IMR-90 (cell line): ENCODE results near the gene CALML4. TPM values are rescaled to one million over a fixed set of nuclear protein-coding genes. Genes with fewer than 3 reads are reported as not detected.
"Not testable (repeated sequence)": the region's sequence is repeated elsewhere in the genome, so short reads cannot be mapped to it uniquely, and the experiment has no call there.

ENCODE experiments used
- ATAC-seq: fragments of 200-7000 bp; cut with Tn5 transposase; 2 replicates; pipeline ENCODE4 v1.9.1; 2020; ENCODE audit warnings: low read depth, mild to moderate bottlenecking, moderate library complexity
- BruUV-seq: library from RNA; stranded (reverse); fragments of 400-500 nt; replicated peaks from 2 replicates; lab custom pipeline; 2021; lab: Mats Ljungman, UMichigan
- CTCF ChIA-PET: fragments of 300-600 bp; formaldehyde crosslinking; extraction: SDS; loops from one replicate; lab custom pipeline; 2021; ENCODE audit warnings: antibody characterized with exemption; lab: Yijun Ruan, JAX
- POLR2A ChIA-PET: fragments of 300-600 bp; sonication (Branson Sonifier 250); formaldehyde crosslinking; loops from one replicate; lab custom pipeline; 2022; ENCODE audit warnings: antibody characterized with exemption; ENCODE audit not compliant: unreplicated experiment; lab: Charles Lee
- DNase-seq: peaks from one replicate; pipeline ENCODE4 v3.0.0; 2013
- H2AFZ ChIP-seq: replicated peaks from 2 replicates; pipeline ENCODE3; 2013; ENCODE audit warnings: low read length, mild to moderate bottlenecking; ENCODE audit not compliant: poor library complexity
- H2AK5ac ChIP-seq: 2 replicates; pipeline ENCODE4 v1.6.1; 2013; ENCODE audit warnings: low read depth, low read length, inconsistent platforms
- H2AK9ac ChIP-seq: replicated peaks from 2 replicates; pipeline ENCODE3; 2013; ENCODE audit warnings: mild to moderate bottlenecking, low read depth, low read length, moderate library complexity; ENCODE audit not compliant: poor library complexity
- H2BK120ac ChIP-seq: 2 replicates; pipeline ENCODE4 v1.6.1; 2013; ENCODE audit warnings: low read depth, low read length, inconsistent platforms
- H2BK15ac ChIP-seq: 3 replicates; pipeline ENCODE4 v1.6.1; 2013; ENCODE audit warnings: low read depth, low read length, inconsistent platforms
- H2BK20ac ChIP-seq: 2 replicates; pipeline ENCODE4 v1.6.1; 2013; ENCODE audit warnings: low read depth, mild to moderate bottlenecking, inconsistent platforms, low read length, moderate library complexity
- H2BK5ac ChIP-seq: 2 replicates; pipeline ENCODE4 v1.6.1; 2013; ENCODE audit warnings: mild to moderate bottlenecking, low read depth, low read length, inconsistent platforms; ENCODE audit not compliant: poor library complexity, severe bottlenecking
- H3K14ac ChIP-seq: replicated peaks from 2 replicates; pipeline ENCODE4 v1.6.1; 2013; ENCODE audit warnings: low read depth, low read length, inconsistent platforms
- H3K18ac ChIP-seq: 2 replicates; pipeline ENCODE4 v1.6.1; 2013; ENCODE audit warnings: low read depth, low read length, control low read depth
- H3K23ac ChIP-seq: 2 replicates; pipeline ENCODE4 v1.6.1; 2013; ENCODE audit warnings: low read depth, low read length, inconsistent platforms
- H3K27ac ChIP-seq: 2 replicates; pipeline ENCODE4 v1.5.1; 2013; ENCODE audit warnings: mild to moderate bottlenecking, control low read depth, low read length; ENCODE audit not compliant: insufficient read depth
- H3K27me3 ChIP-seq: 2 replicates; pipeline ENCODE4 v1.6.1; 2013; ENCODE audit warnings: low read length; ENCODE audit not compliant: control insufficient read depth, insufficient read depth
- H3K36me3 ChIP-seq: 2 replicates; pipeline ENCODE4 v1.6.1; 2013; ENCODE audit warnings: low read length, mixed read lengths; ENCODE audit not compliant: control insufficient read depth, insufficient read depth
- H3K4ac ChIP-seq: 2 replicates; pipeline ENCODE4 v1.6.1; 2013; ENCODE audit warnings: low read depth, low read length, inconsistent platforms
- H3K4me1 ChIP-seq: 2 replicates; pipeline ENCODE4 v1.6.1; 2013; ENCODE audit warnings: low read length, mixed read lengths; ENCODE audit not compliant: control insufficient read depth, insufficient read depth
- H3K4me2 ChIP-seq: 2 replicates; pipeline ENCODE4 v1.6.1; 2013; ENCODE audit warnings: low read depth, mild to moderate bottlenecking, control low read depth, low read length, moderate library complexity
- H3K4me3 ChIP-seq: 2 replicates; pipeline ENCODE4 v1.5.1; 2013; ENCODE audit warnings: low read depth, mild to moderate bottlenecking, control low read depth, low read length, moderate library complexity; ENCODE audit not compliant: insufficient read depth
- H3K56ac ChIP-seq: 2 replicates; pipeline ENCODE4 v1.6.1; 2013; ENCODE audit warnings: low read length, inconsistent platforms; ENCODE audit not compliant: insufficient read depth; ENCODE audit errors: extremely low read depth
- H3K79me1 ChIP-seq, 2 experiments: 2 replicates each; pipeline ENCODE4 v1.6.1; 2013; ENCODE audit warnings: low read length in 2 of 2, inconsistent platforms in 1 of 2, low read depth in 1 of 2
- H3K9ac ChIP-seq: 2 replicates; pipeline ENCODE4 v1.6.1; 2013; ENCODE audit warnings: low read depth, low read length, control low read depth
- H3K9me1 ChIP-seq: 2 replicates; pipeline ENCODE4 v1.6.1; 2013; ENCODE audit warnings: low read length, inconsistent platforms; ENCODE audit not compliant: insufficient read depth
- H3K9me3 ChIP-seq: 2 replicates; pipeline ENCODE4 v1.6.1; 2013; ENCODE audit warnings: low read length; ENCODE audit not compliant: control insufficient read depth, insufficient read depth
- H4K20me1 ChIP-seq: 2 replicates; pipeline ENCODE4 v1.6.1; 2013; ENCODE audit warnings: low read length, inconsistent platforms; ENCODE audit not compliant: insufficient read depth
- H4K5ac ChIP-seq: 2 replicates; pipeline ENCODE4 v1.6.1; 2013; ENCODE audit warnings: mild to moderate bottlenecking, low read depth, low read length, control low read depth
- H4K8ac ChIP-seq, 2 experiments: 2 replicates each; pipeline ENCODE4 v1.6.1; 2013; ENCODE audit warnings: low read depth in 2 of 2, low read length in 2 of 2, control low read depth in 1 of 2, inconsistent platforms in 1 of 2
- H4K91ac ChIP-seq: 2 replicates; pipeline ENCODE4 v1.6.1; 2013; ENCODE audit warnings: low read depth, low read length, inconsistent platforms; ENCODE audit not compliant: insufficient read depth
- CEBPB ChIP-seq: IDR thresholded peaks from 2 replicates; pipeline ENCODE4 v1.6.1; 2012; ENCODE audit warnings: low read depth, low read length, improper control_type of control experiment
- CHD1 ChIP-seq: IDR thresholded peaks from 2 replicates; pipeline ENCODE4 v1.6.1; 2012; ENCODE audit warnings: low read depth, low read length, improper control_type of control experiment
- ELK1 ChIP-seq: fragments of 150-350 bp; IDR thresholded peaks from 2 replicates; pipeline ENCODE4 v1.6.1; 2016; ENCODE audit warnings: low read depth, mild to moderate bottlenecking, low read length, moderate library complexity, borderline replicate concordance
- FOS ChIP-seq: fragments of 150-350 bp; IDR thresholded peaks from 2 replicates; pipeline ENCODE4 v1.6.1; 2016; ENCODE audit warnings: low read depth, low read length
- MAZ ChIP-seq: IDR thresholded peaks from 2 replicates; pipeline ENCODE4 v1.6.1; 2012; ENCODE audit warnings: low read depth, mild to moderate bottlenecking, low read length, improper control_type of control experiment, moderate library complexity, borderline replicate concordance
- MXI1 ChIP-seq: IDR thresholded peaks from 2 replicates; pipeline ENCODE4 v1.6.1; 2012; ENCODE audit warnings: low read depth, mild to moderate bottlenecking, low read length, moderate library complexity, borderline replicate concordance
- NFE2L2 ChIP-seq: fragments of 150-350 bp; IDR thresholded peaks from 2 replicates; pipeline ENCODE4 v1.6.1; 2016; ENCODE audit warnings: low read depth, mild to moderate bottlenecking, low read length
- POLR2A ChIP-seq: IDR thresholded peaks from 2 replicates; pipeline ENCODE4 v1.6.1; 2012; ENCODE audit warnings: mild to moderate bottlenecking, low read depth, low read length
- RAD21 ChIP-seq: IDR thresholded peaks from 2 replicates; pipeline ENCODE4 v1.6.1; 2012; ENCODE audit warnings: low read length, improper control_type of control experiment
- RCOR1 ChIP-seq: IDR thresholded peaks from 2 replicates; pipeline ENCODE4 v1.6.1; 2012; ENCODE audit warnings: mild to moderate bottlenecking, low read length, improper control_type of control experiment; ENCODE audit not compliant: insufficient replicate concordance
- WGBS, 2 experiments: methylation state at CpG; one replicate each; pipeline versions ENCODE4 v1.1.5 to v1.1.7; 2013; ENCODE audit warnings: missing lambda C conversion rate in 2 of 2; ENCODE audit not compliant: insufficient read length in 1 of 2; ENCODE audit errors: extremely low coverage in 2 of 2; 5-methylcytosine and 5-hydroxymethylcytosine counted together
- dilution Hi-C: fragments of 300-500 bp; cut with HindIII; formaldehyde crosslinking; loops from one replicate; pipeline ENCODE4 v1.14.3; 2018; ENCODE audit warnings: low sequenced_read_pairs; ENCODE audit not compliant: unreplicated experiment
- in situ Hi-C: fragments of 300-500 bp; cut with MboI; formaldehyde crosslinking; loops from 3 replicates; pipeline ENCODE4 v1.14.3; 2019; ENCODE audit warnings: low sequenced_read_pairs, inconsistent platforms, mixed read lengths
- intact Hi-C: fragments of 100-400 bp; cut with micrococcal nuclease; formaldehyde crosslinking; loops from 2 replicates; pipeline ENCODE4 v1.10.0; 2022
- polyA plus RNA-seq, 3 experiments: library from polyadenylated mRNA; depleted of rRNA; stranded (reverse); fragments of >200 nt; gene quantifications; 2 replicates each; pipeline ENCODE4 v1.2.3, GENCODE V29; 2012; ENCODE audit warnings: low replicate concordance in 1 of 3
- total RNA-seq: library from RNA; depleted of rRNA; stranded (reverse); fragments of >200 nt; gene quantifications from 2 replicates; pipeline ENCODE4 v1.2.3, GENCODE V29; 2012

Gene CALML4
- total and polyA plus RNA-seq, 2 of the 4 experiments (the other 2 are of a cell fraction), result 0.36 to 1.3 TPM

- no peak overlapping the region for H3K4me2 ChIP-seq
- no peak overlapping the region for H2BK120ac ChIP-seq
- ATAC-seq (no peak), DNase-seq (no peak)
- H3K56ac ChIP-seq, result no peak overlapping the region
- H2BK20ac ChIP-seq, result no peak overlapping the region
- 93% methylated on average over 2 of the region's 4 CpGs; no CpG with 5 or more reads in 1 of the 2 experiments for WGBS, 2 experiments
- H4K91ac ChIP-seq, result no peak overlapping the region
- H3K18ac ChIP-seq, result no peak overlapping the region
- no peak overlapping the region for H4K5ac ChIP-seq
- H3K23ac ChIP-seq, result no peak overlapping the region
- no peak overlapping the region for H2AK9ac ChIP-seq
- intact Hi-C loops (no loop called here), in situ Hi-C loops (no loop called here), dilution Hi-C loops (no loop called here)
- no peaks in the 10 kb centered on the region for H3K36me3 ChIP-seq
- no peak for TF ChIP-seq CHD1
- no peak for TF ChIP-seq POLR2A
- TF ChIP-seq RCOR1, result no peak
- TF ChIP-seq MXI1, result no peak
- TF ChIP-seq ELK1, result no peak
- no peak for TF ChIP-seq NFE2L2
- no peak for TF ChIP-seq FOS
- no peak for TF ChIP-seq RAD21
- no peak for TF ChIP-seq MAZ
- TF ChIP-seq CEBPB, result no peak
- H3K4me1 ChIP-seq, result no peaks in the 10 kb centered on the region
- no peaks in the 10 kb centered on the region for H3K9me3 ChIP-seq
- ChIA-PET CTCF (interaction anchor here (2.0 kb wide), 1 partner anchor 18 kb away, joined by 6 read pairs; no protein-coding TSS in a partner anchor), POLR2A (no interaction called here)
- H3K9me1 ChIP-seq, result peaks cover 4% of the 10 kb centered on the region
- H3K9ac ChIP-seq, result no peak overlapping the region
- no peak overlapping the region for H2AK5ac ChIP-seq
- no peak overlapping the region for H3K27ac ChIP-seq
- H4K20me1 ChIP-seq, result no peaks in the 10 kb centered on the region
- no peak overlapping the region for H3K14ac ChIP-seq
- H3K27me3 ChIP-seq, result no peaks in the 10 kb centered on the region
- no peak overlapping the region for H2AFZ ChIP-seq
- no peak overlapping the region for H3K4me3 ChIP-seq
- no peak overlapping the region for H4K8ac ChIP-seq
- H3K79me1 ChIP-seq, result no peaks in the 10 kb centered on the region
- H2BK15ac ChIP-seq, result no peak overlapping the region
- no peak overlapping the region for H3K4ac ChIP-seq
- H2BK5ac ChIP-seq, result no peak overlapping the region
- BruUV-seq, result no TSS peak
Observed at GRCh38 chr15:68235022-68235421, 29.9 kb upstream of the CALML4 start.

- CTCF ChIA-PET, result interaction anchor here (2.0 kb wide), 1 partner anchor 18 kb away, joined by 6 read pairs; no protein-coding TSS in a partner anchor
- H4K20me1 ChIP-seq, H3K18ac ChIP-seq, H3K9me1 ChIP-seq, H3K4me1 ChIP-seq, H3K4ac ChIP-seq, BruUV-seq, H2BK20ac ChIP-seq, intact Hi-C loops, H3K27ac ChIP-seq, H3K9me3 ChIP-seq, H2BK15ac ChIP-seq, H3K23ac ChIP-seq, ATAC-seq, dilution Hi-C loops, H3K36me3 ChIP-seq, DNase-seq, H3K9ac ChIP-seq, POLR2A ChIA-PET, H3K56ac ChIP-seq, H4K5ac ChIP-seq, H2AK5ac ChIP-seq, H3K4me3 ChIP-seq, H2BK5ac ChIP-seq, H3K27me3 ChIP-seq, H3K79me1 ChIP-seq, in situ Hi-C loops: not testable (repeated sequence)
- Histone ChIP-seq H2BK120ac (peak overlapping the region; percentile 16), H4K8ac (peak overlapping the region in 1 of 2 experiments; percentile 82; a peak in 2 of 4 replicates), H2AK9ac (peak overlapping the region; percentile 71), H2AFZ (peak overlapping the region; percentile 68), H3K14ac (peak overlapping the region; percentile 63; the same call in 1 of the 2 replicates), H3K4me2 (peak overlapping the region; percentile 23), H4K91ac (peak overlapping the region; percentile 18; the same call in 1 of the 2 replicates)
- WGBS, 2 experiments, result no CpG with 5 or more reads among the region's 9 CpGs
Observed at GRCh38 chr15:68234520-68234919, 29.4 kb upstream of the CALML4 start.
